DND-41 (cell line): ENCODE results near the gene ADGRB3.

Source experiments
- CTCF ChIP-seq: IDR thresholded peaks from 2 replicates; pipeline ENCODE4 v1.5.1; 2012; ENCODE audit warnings: borderline replicate concordance, low read length, moderate library complexity, mild to moderate bottlenecking; ENCODE audit not compliant: poor library complexity, severe bottlenecking; ENCODE audit errors: extremely low read depth
- EZH2 ChIP-seq: IDR thresholded peaks from 3 replicates; pipeline ENCODE4 v1.6.1; 2012; ENCODE audit warnings: borderline replicate concordance, low read depth, mild to moderate bottlenecking, moderate library complexity, low read length, inconsistent platforms; ENCODE audit not compliant: severe bottlenecking

- TF ChIP-seq CTCF (no peak), EZH2 (no peak)
Measured at GRCh38 chr6:68652117-68652536, 17.0 kb downstream of the ADGRB3 start.
